A673 (cell line): ENCODE data around the gene CLDN11.

Experiments
- EZH2 ChIP-seq: fragments of 200-600 bp; sonication (generic); IDR thresholded peaks from 2 replicates; pipeline ENCODE4 v1.6.1; 2017; ENCODE audit warnings: borderline replicate concordance, low read depth, mild to moderate bottlenecking, mixed read lengths, antibody characterized with exemption, low read length; ENCODE audit not compliant: poor library complexity, severe bottlenecking
- TF ChIP-seq, protein P1 (sequence below): fragments of 300-800, 200-600 bp; sonication (generic); conservative IDR thresholded peaks from 2 replicates; pipeline ENCODE4 v1.5.1; 2017; ENCODE audit warnings: low read depth, mild to moderate bottlenecking, antibody characterized with exemption, low read length, moderate library complexity, mixed read lengths

DNA sequence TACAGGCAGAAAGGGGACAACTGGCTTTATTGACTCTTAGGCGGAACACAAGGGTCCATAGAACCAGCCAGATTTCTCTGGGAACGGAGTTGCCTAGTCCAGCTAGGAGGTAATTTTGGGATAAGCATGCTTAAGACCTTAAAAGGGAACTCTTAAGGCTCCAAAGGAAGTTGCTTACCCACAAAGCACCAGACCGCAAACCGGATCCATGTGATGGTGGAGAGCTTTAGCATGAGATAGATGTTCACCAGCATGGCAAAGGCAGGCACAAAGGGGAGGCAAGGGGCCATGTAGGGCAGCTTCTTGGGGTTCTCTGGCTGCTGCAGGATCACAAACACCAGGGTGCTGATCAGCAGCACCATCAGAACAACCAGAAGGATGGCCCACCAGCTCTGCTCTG lies 61.4 kb downstream of the CLDN11 start:
- TF ChIP-seq, protein P1, sequence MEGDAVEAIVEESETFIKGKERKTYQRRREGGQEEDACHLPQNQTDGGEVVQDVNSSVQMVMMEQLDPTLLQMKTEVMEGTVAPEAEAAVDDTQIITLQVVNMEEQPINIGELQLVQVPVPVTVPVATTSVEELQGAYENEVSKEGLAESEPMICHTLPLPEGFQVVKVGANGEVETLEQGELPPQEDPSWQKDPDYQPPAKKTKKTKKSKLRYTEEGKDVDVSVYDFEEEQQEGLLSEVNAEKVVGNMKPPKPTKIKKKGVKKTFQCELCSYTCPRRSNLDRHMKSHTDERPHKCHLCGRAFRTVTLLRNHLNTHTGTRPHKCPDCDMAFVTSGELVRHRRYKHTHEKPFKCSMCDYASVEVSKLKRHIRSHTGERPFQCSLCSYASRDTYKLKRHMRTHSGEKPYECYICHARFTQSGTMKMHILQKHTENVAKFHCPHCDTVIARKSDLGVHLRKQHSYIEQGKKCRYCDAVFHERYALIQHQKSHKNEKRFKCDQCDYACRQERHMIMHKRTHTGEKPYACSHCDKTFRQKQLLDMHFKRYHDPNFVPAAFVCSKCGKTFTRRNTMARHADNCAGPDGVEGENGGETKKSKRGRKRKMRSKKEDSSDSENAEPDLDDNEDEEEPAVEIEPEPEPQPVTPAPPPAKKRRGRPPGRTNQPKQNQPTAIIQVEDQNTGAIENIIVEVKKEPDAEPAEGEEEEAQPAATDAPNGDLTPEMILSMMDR, result no peak
- TF ChIP-seq EZH2, result no peak
